ENCODE measurements around the gene SAMD7. TPM values are rescaled to one million over a fixed set of nuclear protein-coding genes. Genes with fewer than 3 reads are reported as not detected.

Gene SAMD7, protein sequence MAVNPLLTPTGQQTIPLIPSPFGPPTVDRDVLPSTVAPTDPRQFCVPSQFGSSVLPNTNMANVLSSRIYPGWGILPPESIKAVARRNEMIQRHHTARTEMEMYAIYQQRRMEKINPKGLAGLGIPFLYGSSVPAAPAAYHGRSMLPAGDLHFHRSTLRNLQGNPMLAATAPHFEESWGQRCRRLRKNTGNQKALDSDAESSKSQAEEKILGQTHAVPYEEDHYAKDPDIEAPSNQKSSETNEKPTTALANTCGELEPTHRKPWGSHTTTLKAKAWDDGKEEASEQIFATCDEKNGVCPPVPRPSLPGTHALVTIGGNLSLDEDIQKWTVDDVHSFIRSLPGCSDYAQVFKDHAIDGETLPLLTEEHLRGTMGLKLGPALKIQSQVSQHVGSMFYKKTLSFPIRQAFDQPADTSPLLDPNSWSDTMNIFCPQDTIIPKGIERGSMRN
- not detected for total RNA-seq
- long read RNA-seq, result 0 reads

DNA sequence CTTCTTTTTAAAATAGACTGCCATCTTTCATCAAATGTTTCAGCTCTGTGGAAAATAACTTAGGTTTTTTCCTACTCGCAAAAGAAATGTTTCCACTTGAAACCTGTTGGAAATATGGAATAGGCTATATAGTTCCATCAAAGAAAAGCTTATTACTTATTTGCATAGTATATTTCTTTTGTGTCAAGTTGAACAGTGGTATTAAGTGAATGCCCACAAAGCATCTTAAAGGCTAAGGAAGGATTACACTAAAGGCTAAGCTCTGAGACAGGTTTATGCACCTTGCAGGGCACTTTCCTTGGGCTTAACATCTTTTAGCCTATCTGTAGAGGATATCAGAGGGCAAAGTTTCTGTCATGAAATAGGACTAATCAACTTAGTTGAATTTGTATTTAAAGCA lies at the start of gene SAMD7:
Gene SAMD7 (plus strand): TSS at position 301 of the 400 bp plus-strand sequence. CDS start 7,927 bp downstream, outside the sequence.
- DNase-seq (ENCODE audit: low spot score), result no peak
- intact Hi-C loops (cut with DNase I), result no loop called here

GRCh38 chr3:169861871-169862270 lies 49.5 kb upstream of the SAMD7 start:
- no peak for DNase-seq (ENCODE audit: low spot score)
- intact Hi-C loops (cut with DNase I), result loop anchor here (10.0 kb wide), 1 partner anchor 193 kb away; no protein-coding TSS in a partner anchor

DNA sequence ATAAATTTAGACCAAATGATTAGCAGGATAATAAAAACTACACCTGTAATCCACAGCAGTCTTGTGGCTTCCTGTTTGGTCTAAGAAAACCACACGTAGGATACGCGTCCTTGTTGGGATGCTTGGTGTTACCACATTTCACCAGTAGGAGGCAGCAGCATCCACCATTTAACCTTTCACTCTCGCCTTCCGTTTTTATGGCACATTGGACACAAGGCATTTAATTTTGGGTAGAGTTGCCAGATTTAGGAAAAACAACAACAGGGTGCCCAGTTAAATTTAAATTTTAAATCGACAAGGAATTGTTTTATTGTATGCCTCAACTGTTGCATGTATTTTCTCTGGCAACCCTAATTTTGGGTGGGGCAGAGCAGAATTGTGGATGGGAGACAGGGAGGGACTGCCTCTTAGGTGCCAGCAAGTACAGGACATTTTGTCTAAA lies 47.9 kb upstream of the SAMD7 start:
- no peak for DNase-seq (ENCODE audit: low spot score)
- intact Hi-C loops (cut with DNase I), result loop anchor here (10.0 kb wide), 1 partner anchor 191 kb away; no protein-coding TSS in a partner anchor

GRCh38 chr3:169864270-169864669 lies 47.1 kb upstream of the SAMD7 start:
- intact Hi-C loops (cut with DNase I), result loop anchor here (2.0 to 10.0 kb wide), 2 partner anchors 103 to 191 kb away; partner anchors contain the start of gene SEC62
- DNase-seq (ENCODE audit: low spot score), result no peak

DNA sequence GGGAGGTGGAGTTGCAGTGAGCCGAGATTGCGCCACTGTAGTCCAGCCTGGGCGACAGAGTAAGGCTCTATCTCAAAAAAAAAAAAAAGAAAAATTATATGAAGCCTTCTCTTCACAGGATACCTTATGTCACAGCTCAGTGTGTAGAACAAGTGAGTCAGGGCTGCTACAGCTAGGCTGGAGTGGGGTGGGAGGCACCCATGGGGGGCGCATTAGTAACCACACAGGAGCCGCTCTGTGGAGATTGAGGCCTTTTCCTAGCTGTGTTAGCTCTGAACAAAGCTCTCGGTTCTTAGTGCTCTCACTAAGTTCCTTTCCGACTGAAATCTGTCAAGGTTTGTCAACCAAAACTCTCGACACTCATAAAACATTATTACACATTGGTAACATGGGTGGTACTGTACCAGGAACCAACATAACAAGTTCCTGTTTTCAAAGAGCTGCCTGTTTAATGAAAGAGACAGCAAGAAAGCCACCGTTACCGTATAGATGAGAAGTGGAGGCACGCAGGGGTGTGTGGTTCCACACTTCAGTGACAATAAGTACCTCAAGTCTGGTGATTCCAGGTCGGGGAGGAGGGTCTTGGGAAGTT lies 46.1 kb upstream of the SAMD7 start:
- DNase-seq (ENCODE audit: low spot score), result no peak
- intact Hi-C loops (cut with DNase I), result loop anchor here (2.0 to 10.0 kb wide), 2 partner anchors 102 to 190 kb away; partner anchors contain the start of gene SEC62

GRCh38 chr3:169867584-169868210 lies 43.7 kb upstream of the SAMD7 start:
- intact Hi-C loops (cut with DNase I), result loop anchor here (10.0 kb wide), 1 partner anchor 187 kb away; no protein-coding TSS in a partner anchor

DNA sequence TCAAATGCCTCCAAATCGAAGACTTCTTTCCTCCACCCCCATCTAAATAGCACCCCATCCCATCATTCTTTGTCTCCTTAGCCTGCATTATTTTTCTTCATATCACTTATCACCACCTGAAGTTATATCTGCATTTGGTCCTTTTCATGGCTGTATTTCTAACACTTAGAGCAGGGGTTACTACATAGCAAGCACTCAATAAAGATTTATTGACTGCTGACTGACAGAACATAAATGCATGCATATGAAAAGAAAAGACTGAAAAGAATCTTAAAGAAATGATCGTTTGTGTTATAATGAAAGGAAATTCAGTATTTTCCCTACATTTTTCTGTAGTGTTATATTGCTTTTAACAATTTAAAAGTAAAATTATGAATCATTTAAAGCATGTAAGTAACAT lies 43.0 kb upstream of the SAMD7 start:
- intact Hi-C loops (cut with DNase I), result loop anchor here (10.0 kb wide), 1 partner anchor 186 kb away; no protein-coding TSS in a partner anchor

More at GRCh38 chr3:169867584-169868210, 43.7 kb upstream of the SAMD7 start:
- no peak for DNase-seq (ENCODE audit: low spot score)

DNA sequence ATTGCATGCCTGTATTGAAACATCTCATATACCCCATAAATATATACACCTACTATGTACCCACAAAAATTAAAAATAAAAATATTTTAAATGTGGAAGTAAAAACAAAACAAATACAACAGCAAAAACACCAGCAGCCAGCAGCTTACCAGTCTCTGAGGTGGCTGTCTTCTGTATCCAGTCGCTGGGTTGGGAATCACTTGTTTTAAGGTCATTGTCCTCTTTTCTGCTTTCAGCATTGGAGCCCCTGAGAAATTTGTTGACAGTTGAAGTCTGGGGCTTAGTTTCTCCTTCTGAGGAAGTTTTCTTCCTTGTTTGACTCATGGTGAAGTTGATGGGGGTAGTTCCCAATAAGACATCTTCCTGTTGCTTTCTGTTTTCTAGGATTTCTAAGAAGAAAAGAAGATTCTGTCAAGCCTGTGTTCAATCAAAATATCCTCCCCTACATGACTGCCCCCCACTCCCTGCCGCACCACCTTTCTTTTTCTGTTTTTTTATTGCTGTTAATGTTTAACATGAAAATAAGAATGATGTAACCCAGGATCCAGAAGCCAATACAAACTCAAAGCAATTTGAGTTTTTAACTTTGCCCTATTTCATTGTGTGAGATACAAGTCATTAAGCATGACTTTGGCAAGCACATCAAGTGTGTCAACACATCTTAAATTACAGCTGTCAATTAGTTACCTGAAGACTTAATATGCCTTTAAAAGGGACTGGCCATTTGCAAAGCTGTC lies 41.7 kb upstream of the SAMD7 start, which contains the start of gene LRRC31:
Gene LRRC31 (minus strand): TSS at position 452 of the 737 bp plus-strand sequence. CDS start 128 bp downstream, at position 324.
- intact Hi-C loops (cut with DNase I), result loop anchor here (10.0 kb wide), 1 partner anchor 185 kb away; no protein-coding TSS in a partner anchor
- no peak for DNase-seq (ENCODE audit: low spot score)

More for the DNA sequence above, 43.0 kb upstream of the SAMD7 start:
- no peak for DNase-seq (ENCODE audit: low spot score)

DNA sequence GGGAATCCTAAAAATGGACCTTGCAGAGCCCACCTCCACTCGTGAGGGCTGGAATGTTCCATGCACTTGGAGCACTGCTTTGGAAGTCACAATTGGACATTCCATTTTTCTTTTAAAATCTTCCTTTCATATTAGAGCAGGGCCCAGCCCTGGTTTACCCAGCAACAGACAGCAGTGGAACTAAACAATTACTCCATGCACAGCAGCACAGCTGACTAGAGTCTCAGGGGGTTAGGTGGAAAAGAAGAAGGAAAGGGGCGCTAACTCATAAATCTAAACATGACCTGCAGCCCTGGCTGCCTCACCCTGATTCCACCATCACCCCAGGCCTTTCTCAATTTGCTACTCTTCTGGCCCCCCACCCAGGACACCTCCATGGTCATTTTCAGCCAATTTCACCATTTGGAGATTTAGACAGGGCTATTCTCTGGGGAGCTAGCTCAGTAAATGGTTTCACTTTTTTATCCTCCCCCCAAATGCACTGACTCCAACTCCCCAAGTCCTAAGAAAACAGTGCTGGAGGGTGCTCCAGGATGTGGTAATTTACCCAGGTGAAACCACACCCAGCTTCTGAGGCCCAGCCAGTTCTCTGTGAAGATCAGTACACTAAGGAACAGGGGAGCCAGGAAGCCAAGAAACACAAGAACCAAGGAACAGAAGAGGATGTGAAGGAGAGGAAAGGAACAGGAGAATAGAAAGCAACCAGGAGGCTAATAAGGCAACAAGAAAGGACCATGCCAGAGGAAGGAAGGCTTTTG lies 40.1 kb upstream of the SAMD7 start:
- no peak for DNase-seq (ENCODE audit: low spot score)
- intact Hi-C loops (cut with DNase I), result no loop called here

DNA sequence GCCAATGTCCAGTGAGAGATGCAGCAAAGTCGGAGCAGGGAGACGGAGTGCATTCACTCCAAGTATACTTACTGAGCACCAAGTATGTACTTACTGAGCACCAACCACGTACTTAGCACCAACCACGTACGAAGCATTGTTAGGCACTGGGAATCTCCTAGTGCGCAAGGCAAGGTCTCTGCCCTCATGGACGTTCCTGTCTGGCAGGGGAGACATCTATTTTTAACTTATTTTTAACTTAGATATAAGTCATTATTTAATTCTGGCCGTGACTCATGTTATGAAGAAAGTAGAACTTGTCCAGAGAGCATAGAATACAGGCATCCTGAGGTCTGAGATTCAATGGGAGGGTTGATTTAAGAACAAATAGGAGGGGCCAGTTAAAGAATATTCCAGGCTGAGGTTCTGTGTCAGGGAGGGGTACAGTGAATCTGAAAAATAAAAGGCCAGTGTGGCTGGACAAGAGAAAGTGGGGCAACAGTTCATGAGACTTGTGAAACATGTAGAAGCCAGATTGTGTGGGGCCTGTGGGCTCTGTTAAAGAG lies 32.3 kb upstream of the SAMD7 start:
- intact Hi-C loops (cut with DNase I), result no loop called here
- DNase-seq (ENCODE audit: low spot score), result no peak

GRCh38 chr3:169879845-169880575 lies 31.4 kb upstream of the SAMD7 start:
- DNase-seq (ENCODE audit: low spot score), result no peak
- intact Hi-C loops (cut with DNase I), result no loop called here

DNA sequence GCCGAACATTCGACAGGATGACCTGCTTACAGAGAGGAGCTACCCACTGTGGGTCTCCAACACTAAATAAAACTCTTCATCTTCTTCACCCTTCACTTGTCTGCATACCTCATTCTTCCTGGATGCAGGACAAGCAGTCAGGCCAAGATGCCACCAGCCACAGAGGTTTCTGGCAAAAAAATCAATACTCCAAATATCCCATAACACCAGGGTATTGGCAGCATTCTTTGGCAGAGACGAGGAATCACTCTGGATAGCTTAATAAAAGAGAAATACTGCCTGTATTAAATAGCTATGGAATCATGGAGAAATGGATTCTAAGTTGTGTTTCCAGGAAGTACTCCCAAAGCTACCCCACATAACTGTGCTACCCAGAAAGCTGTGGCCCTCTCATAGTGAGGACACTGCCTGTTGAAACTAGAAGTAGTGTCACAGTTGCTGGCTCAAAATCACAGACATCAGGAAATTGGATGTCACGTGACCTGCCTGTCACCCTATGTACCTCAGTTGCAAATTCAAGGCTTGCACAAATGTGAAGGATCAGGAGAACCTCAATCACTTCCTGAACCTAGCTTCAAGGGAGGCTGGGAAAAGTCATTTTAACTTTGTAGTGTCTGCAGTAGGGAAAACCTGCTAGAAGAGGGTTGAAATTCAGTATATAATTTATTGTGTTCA lies 30.7 kb upstream of the SAMD7 start:
- intact Hi-C loops (cut with DNase I), result no loop called here
- no peak for DNase-seq (ENCODE audit: low spot score)

DNA sequence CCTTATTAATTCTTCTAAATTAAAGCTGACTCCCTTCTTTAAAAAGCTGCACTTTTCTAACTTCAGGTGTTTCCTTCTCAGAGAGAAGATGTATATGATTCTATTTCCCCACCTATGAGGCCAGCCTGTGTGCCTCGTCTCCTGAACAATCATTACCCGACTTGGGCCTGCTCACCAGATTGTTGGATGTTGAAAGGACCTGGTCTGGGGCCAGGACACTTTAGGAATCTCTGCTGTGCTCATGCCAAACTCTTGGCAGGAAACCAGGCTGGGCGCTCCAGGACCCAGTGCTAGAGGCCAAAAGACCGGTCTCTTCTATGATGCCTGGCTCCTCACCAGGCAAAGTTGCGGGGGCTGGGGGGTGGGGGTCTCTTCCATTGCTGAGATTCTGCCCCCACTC lies 24.7 kb upstream of the SAMD7 start:
- DNase-seq (ENCODE audit: low spot score), result peak; percentile 86
- intact Hi-C loops (cut with DNase I), result loop anchor here (2.0 kb wide), 1 partner anchor 36 kb away; no protein-coding TSS in a partner anchor

DNA sequence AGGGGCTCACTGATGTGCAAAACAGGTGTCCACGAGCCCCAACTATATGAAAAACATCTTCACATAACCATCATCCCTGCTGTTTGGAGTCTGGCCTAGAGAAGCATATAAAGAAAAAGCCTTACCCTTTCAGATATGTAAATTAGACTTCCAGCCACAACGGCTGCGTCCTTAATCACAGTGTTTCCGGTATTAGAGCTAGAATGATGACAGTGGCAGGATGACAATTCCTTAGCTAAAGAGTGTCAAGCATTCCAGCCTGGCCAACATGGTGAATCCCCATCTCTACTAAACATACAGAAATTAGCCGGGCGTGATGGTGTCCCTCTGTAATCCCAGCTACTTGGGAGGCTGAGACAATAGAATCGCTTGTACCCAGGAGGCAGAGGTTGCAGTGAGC lies 19.5 kb upstream of the SAMD7 start:
- intact Hi-C loops (cut with DNase I), result no loop called here
- no peak for DNase-seq (ENCODE audit: low spot score)

DNA sequence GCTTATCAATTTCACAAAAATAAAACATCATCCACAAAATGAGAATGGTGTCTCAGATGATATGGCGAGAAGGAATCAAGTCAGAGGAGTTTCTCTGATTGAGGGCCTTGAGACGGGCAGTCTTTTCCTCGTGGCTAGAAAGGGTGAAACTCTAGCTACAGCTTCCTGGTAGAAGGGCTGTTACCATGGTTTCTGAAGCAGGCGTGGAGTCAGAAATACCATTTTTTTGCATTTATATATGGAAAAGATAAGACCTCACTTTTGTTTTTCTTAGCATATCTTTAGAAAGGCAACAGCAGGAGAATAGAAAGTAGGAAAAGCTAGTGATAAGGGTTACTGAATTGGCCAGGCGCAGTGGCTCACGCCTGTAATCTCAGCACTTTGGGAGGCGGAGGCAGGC lies 17.3 kb upstream of the SAMD7 start:
- intact Hi-C loops (cut with DNase I), result no loop called here
- DNase-seq (ENCODE audit: low spot score), result no peak

GRCh38 chr3:169895072-169895471 lies 16.3 kb upstream of the SAMD7 start:
- no peak for DNase-seq (ENCODE audit: low spot score)
- intact Hi-C loops (cut with DNase I), result no loop called here

DNA sequence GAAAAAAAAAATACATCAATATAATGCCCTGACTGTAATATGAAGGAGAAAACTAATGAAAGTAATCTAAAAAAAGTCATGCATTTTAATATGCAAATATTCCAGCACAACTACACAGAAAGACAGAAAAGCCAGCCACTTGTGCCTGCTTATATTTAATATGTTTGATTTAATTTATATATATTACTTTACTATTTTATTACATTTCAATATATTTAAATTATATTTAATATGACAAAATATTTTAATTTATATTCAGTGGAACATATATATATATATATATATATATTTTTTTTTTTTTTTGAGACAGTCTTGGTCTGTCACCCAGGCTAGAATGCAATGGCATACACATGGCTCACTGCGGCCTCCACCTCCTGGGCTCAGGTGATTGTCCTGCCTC lies 14.1 kb upstream of the SAMD7 start:
- no peak for DNase-seq (ENCODE audit: low spot score)
- intact Hi-C loops (cut with DNase I), result no loop called here
